ENCODE results near the gene ZNF17.

The ZNF17 gene

GRCh38 chr19:57380923-57381322 lies 30.0 kb upstream of the ZNF17 start:
- Histone ChIP-seq H3K9ac (no peak overlapping the region), H3K79me2 (no peaks in the 10 kb centered on the region), H3K9me3 (ENCODE audit: control insufficient read depth, low read length) (no peaks in the 10 kb centered on the region), H3K27ac (no peak overlapping the region), H3K36me3 (ENCODE audit: control insufficient read depth, insufficient read depth, low read length) (no peaks in the 10 kb centered on the region), H2AFZ (no peak overlapping the region), H3K4me1 (no peaks in the 10 kb centered on the region), H3K4me2 (ENCODE audit: low read length) (no peak overlapping the region), H3K27me3 (ENCODE audit: control insufficient read depth, insufficient read depth, low read length) (no peaks in the 10 kb centered on the region), H3K4me3 (ENCODE audit: low read depth, low read length) (no peak overlapping the region)
- TF ChIP-seq CTCF (IDR thresholded peaks at IDR 0.05) = no peak

DNA sequence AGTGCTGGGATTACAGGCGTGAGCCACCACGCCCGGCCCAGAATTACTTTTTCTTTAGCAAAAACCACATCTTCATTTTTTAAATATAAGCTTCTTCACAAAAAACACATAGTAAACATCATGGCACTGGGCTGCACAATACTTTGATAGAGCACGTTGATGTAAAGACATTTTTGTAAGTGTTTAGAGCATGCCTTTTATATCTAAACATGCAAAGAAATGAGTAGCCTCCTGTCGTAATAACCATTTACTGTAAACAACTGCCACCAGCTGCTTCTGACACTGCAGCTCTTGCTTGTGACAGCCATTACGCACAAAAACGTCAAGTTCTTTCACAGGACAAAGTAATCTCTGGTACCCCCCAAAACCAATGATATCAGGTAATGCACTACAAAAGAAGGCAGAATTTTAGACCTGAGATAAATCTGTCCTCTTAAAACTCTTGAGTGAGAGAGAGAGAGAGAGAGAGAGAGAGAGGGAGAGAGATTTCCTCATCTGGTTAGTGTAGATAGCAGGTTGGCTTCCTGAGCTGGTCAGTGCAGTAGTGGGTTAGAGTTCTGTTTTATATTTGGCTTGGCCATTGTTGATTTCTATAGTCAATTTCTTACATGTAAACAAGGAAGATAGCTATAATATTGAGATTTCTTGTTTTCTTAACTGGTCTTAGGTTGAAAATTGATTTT lies 28.0 kb upstream of the ZNF17 start:
- no peaks in the 10 kb centered on the region for H3K79me2 ChIP-seq
- H3K9ac ChIP-seq = no peak overlapping the region
- H3K4me2 ChIP-seq (ENCODE audit: low read length) = no peak overlapping the region
- no peaks in the 10 kb centered on the region for H3K4me1 ChIP-seq
- H3K9me3 ChIP-seq (ENCODE audit: control insufficient read depth, low read length) = no peaks in the 10 kb centered on the region
- no peak overlapping the region for H3K27ac ChIP-seq
- no peaks in the 10 kb centered on the region for H3K36me3 ChIP-seq (ENCODE audit: control insufficient read depth, insufficient read depth, low read length)
- H2AFZ ChIP-seq = no peak overlapping the region
- no peaks in the 10 kb centered on the region for H3K27me3 ChIP-seq (ENCODE audit: control insufficient read depth, insufficient read depth, low read length)
- no peak overlapping the region for H3K4me3 ChIP-seq (ENCODE audit: low read depth, low read length)
- no peak for TF ChIP-seq CTCF (IDR thresholded peaks at IDR 0.05)

DNA sequence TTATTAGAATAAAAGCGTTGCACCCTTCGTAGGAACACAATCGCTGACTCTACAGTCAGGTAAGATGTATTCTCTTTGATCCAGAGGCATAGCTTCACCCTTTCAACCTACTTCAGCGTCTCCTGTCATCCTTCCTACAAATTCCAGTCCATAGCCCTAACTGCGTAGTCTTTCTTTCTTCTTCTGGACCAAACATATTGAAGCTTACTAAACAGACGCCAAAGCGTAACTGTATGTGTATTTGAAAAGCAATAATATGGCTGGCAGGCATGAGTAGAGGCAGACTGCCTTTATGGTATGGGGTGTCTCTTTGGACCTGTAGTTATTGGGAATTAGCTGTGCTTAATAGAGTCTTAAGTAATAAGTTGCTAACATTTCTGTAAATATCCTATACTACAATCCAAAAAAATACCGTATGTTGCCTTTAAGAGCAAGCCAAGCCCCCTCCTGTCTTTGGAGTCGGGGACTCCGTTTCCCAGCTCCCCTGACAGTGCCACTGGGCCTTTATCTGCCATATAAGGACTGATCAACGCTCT lies 21.7 kb upstream of the ZNF17 start:
- Histone ChIP-seq H3K4me3 (ENCODE audit: low read depth, low read length) (peak overlapping the region; percentile 96), H3K4me1 (peaks cover 12% of the 10 kb centered on the region), H3K36me3 (ENCODE audit: control insufficient read depth, insufficient read depth, low read length) (no peaks in the 10 kb centered on the region), H3K4me2 (ENCODE audit: low read length) (peak overlapping the region; percentile 50), H3K27ac (peak overlapping the region; percentile 95), H3K79me2 (peaks cover 41% of the 10 kb centered on the region), H2AFZ (peak overlapping the region; percentile 98), H3K27me3 (ENCODE audit: control insufficient read depth, insufficient read depth, low read length) (no peaks in the 10 kb centered on the region), H3K9me3 (ENCODE audit: control insufficient read depth, low read length) (no peaks in the 10 kb centered on the region), H3K9ac (no peak overlapping the region)
- TF ChIP-seq CTCF (IDR thresholded peaks at IDR 0.05) = no peak

DNA sequence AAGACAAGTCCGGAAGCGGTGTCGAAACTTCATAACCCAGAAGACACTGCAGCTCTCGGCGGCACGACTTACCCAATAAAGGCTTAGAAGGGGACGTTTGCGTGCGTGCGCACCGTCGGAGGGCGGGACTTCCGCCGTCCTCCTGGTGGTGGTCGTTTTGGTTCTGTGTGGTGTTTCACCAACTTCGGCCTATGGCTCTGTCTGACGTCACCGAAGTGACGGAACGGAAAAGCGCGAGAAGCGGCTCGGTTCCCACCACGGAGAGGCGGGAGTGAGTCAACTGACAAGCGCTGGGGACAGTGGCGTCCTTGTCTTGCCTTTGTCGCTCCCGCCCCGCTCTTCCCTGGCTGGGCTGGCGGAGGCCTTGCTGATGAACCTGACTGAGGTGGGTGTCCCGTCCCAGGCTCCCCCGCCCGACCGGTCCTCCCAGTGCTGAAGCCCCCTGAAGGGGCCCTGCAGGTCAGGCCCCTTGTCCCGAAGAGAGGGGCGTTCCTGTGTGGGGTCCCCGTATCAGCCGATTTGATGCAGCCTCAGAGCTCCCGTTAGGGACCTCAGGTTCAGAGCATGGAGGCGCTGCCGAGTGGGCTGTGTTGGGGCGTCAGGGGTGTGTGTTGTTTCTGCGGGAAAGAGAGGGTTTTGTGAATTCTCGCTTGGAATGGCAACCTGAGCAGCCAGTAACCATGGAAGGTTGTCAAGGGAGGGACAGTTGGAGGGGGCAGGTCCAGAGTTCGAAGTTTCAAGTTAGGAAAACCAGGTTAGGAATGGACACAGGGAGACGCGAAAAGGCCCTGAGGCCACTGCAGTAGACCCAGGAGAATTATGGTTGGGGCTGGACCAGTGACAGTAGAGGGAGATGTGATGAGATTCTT lies 21.0 kb upstream of the ZNF17 start, which contains the start of gene ZNF548:
TSS of gene ZNF548 (plus strand) at position 125 of the 869 bp plus-strand sequence. CDS start at position 371, 246 bp downstream.
- Histone ChIP-seq H3K79me2 (peaks cover 43% of the 10 kb centered on the region), H3K36me3 (ENCODE audit: control insufficient read depth, insufficient read depth, low read length) (no peaks in the 10 kb centered on the region), H3K9me3 (ENCODE audit: control insufficient read depth, low read length) (no peaks in the 10 kb centered on the region), H2AFZ (peak within 1 kb of the TSS; percentile 98), H3K4me2 (ENCODE audit: low read length) (peak within 1 kb of the TSS; percentile 91), H3K9ac (peak within 1 kb of the TSS; percentile 99), H3K4me1 (peaks cover 12% of the 10 kb centered on the region), H3K27me3 (ENCODE audit: control insufficient read depth, insufficient read depth, low read length) (no peaks in the 10 kb centered on the region), H3K4me3 (ENCODE audit: low read depth, low read length) (peak within 1 kb of the TSS; percentile 96), H3K27ac (peak within 1 kb of the TSS; percentile 95)
- peak; percentile 10 for TF ChIP-seq CTCF (IDR thresholded peaks at IDR 0.05)

All from parathyroid adenoma (tissue), 2 donors.